ENCODE data around the gene CIROP.

Gene CIROP

DNA sequence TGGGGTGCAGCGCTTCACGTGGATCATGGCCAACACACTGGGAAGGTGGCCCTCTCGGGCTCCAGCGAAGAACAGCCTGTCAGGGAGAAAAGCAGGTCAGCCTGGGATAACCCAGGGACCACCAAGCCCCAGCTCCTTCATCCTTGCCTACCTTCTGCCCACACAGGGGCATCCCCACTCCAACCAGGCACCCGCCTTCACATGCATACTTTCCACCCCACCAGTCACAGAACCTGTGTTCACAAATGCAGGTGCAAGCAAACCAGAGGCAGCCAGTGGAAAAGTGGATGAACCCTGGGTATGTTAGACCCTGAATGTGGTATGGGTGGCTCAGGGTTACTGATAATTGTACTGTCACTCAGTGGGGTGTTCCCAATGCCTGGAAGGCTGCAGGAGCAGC is 26.7 kb upstream of the CIROP start:
- no peak for DNase-seq (ENCODE audit: low spot score)

DNA sequence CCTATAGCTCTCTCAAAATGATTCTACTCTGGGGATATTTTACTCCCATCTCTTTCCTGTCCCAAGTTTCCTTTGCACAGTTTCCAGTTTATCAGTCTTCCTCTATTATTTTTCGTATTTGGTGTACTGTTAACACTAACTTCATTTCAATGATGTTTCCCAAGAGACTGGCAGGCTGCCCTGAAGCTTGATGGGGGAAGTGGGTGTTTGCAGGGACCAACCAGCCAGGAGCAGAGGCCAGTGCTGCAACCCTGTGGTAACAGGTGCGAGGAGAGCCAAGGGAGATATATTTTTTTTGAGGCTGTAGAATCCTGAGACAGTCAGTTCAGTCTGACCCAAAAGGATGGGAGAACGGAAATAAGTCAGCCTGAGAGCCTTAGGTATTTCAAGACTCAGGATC is 26.1 kb upstream of the CIROP start:
- no peak for DNase-seq (ENCODE audit: low spot score)

DNA sequence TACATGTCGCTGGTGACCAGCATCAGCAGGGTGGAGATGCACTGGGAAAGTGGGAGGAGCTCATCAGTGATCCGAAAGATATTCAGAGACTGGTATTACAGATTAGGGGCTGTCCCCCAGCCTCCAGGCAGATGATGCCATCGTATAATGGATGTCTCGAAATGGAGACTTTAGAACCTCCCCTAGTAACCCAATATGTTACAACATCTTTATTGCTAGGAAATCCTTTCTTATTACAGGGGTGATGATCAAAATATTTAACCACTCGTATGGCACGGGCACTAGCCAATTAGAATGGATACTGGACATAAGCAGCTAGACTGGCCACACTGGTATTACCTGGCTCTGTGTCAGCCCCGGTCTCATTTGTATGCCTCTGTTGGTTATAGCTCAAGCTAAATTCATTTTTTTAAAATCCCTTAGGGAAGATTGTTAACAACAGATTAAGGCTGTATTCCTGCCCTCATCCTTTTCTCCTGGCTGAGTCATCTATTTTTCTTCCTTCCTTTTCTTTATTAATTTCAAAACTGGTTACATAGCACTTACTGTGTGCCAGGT is 25.0 kb upstream of the CIROP start:
- DNase-seq (ENCODE audit: low spot score), result no peak

DNA sequence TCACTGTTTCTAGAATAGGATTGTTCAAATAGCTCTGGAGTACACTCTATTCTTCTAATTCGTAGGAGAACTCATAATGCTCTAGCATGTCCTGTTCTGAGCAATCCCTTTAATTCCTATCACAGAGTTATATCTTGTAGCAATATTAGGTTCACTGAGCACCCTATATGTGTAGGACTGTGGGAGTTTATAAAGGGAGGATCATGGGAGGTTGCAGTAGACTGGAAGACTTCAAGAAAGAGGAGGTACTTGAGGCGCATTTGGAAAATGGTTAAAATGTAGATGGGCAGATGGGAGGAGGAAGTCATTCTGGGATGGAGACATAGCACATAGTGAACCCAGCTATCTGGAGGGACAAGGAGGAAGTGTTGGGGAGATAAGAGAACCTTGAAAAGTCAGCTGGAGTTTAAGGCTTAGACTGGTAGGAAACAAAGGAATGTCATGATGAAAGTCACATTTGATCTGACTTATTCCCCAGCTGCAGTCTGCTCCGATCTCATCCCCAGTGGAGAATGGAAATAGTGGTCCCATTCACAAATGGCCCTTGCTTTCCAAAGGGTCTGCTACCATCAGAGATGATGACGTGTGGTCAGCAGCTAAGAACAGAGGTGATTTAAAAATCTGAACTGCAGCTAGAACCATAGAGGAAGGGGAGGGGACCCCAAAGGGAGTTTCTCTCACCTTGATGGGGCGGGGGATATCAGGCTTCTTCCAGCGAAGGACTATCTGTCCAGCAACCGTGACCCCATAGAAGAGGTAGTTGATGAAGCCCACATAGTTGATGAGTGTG is 24.4 kb upstream of the CIROP start:
- no peak for DNase-seq (ENCODE audit: low spot score)

DNA sequence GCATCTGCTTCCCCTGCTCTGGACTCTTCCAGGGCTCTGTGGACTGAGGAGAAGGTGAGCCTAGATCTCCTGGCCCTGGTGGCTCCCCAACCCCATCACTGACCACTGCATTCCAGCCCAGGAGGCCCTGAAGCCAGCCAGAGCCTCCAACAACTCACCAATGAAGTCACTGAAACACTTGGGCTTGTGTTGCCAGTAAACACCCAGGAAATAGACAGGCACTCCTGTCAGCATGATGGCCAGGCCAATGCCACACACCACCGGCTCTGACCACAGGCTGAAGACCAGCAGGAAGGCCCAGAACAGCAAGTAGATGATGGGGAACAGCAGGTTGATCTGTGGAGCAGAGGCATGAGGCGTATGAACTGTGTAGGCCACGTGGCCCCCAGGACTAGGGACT is 23.1 kb upstream of the CIROP start:
- no peak for DNase-seq (ENCODE audit: low spot score)

DNA sequence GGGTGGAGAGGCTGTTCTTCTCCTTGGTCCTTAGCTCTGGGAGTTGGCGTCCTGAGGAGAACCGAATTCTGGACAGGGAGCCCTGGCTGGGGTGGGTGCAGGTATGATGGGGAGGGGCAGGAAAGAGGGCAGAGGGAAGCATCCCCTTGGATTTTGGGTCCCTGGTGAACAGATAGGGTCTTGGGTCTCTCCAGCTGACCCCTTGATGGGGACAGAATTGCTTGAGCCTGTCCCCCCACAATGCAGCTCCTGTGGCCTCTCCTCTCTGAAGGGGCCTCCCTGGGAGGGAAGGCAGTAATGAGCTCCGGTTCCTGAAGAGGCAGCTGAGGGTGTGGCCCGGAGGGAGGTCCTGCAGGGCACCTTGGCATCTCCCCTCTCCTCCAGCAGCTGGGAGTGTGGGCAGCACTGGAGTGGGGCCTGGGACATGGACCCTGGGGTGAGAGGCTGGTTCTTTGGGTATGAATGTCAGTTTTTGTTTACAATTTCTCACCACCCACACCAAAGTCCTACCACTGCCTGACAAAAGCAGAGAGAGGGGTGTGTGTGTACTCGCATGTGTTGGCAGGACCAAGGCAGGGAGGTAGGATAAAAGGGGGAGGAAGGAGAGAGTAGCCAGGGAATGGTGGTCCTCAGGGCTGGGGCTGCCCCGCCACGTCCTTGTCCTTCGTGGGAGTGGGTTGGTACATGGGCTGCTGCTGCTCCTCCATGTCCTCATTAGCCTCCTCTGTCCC is 21.9 kb upstream of the CIROP start:
- DNase-seq (ENCODE audit: low spot score), result no peak

DNA sequence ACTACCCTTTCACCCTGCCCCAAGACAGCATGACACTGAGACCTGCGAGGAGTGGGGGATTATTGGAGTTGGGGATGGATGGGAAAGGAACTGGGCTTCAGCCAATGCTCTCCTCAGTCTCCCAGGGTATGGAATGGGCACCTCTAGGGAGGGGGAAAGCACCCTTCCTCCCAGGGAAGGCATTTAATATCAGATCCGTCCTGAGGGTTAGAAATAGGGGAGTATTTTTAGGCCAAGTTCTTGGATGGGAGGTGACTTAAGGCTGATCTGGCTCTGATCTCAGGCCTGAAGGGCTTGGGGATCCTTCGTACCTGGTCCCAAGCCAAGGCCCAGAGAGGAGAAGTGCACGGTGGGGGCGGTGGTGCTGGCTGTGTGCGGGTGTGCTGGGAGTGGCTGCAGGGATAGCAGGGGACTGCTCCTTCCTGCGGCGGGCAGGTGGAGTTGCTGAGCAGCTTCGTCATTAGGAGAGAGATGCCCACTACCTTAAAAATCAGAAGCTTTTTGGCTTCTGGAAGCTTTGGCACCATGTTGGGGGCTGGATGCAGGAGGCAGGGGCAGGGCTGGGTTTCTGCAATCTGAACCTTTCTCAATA is 21.2 kb upstream of the CIROP start:
- no peak for DNase-seq (ENCODE audit: low spot score)

DNA sequence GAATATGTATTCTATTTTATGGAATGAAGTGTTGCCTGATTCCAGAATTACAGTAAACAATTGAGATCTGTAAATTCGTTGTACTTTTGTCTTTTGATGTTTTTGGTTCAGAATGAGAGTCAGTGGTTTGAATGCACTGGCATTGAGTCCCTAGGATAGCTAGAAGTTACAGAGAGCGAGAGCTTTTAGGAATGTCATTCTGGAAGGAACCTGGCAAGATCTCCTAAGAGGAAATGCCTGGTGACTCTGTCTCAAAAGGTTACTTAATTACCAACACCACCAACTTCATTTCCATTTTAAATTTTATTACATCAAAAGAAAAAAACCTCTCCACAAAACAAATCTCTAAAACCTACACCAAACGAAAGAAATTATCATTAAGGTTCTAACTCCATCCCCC is 20.2 kb upstream of the CIROP start:
- no peak for DNase-seq (ENCODE audit: low spot score)

DNA sequence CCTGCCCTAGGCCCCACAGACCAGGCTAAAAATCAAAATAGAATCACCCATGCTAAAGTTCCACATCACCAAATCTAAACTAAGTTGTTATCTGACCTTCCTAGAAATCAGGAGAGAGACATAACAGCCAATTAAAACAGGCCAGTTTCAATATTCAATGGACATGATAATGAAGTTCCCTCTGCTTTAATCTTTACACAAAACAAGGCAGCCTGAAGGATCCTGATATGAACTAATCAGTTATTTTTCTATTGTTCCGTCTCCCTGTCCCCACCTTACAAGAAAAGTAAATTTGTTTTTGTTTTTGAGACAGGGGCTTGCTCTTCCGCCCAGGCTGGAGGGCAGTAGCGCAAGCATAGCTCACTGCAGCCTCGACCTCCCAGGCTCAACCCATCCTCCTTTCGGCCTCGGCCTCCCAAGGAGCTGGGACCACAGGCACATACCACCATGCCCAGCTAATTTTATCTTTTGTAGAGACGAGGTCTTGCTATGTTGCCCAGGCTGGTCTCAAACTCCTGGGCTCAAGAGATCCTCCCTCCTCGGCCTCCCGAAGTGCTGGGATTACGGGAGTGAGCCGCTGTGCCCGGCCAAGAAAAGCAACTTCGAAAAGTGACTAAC is 19.7 kb upstream of the CIROP start:
- DNase-seq (ENCODE audit: low spot score), result no peak

DNA sequence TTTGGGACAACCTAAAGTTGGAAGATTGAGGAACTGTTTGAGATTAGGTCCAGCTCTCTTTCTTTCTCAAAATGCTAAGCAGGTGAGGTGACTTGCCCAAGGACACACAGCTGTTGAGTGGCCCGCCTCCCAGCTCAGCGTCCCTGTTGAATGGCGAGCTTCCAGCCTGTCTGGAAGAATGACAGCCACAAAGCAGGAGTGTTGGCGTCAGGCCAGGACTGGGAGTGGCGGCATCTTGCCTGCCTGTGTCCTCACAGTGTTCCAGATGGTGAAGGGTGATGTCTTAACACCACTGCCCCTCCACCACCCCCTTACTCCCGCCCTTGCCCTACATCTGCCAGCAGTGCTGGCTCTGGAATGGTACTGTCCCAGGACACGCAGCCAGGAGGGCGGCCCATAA is 18.6 kb upstream of the CIROP start:
- DNase-seq (ENCODE audit: low spot score), result peak; percentile 11

DNA sequence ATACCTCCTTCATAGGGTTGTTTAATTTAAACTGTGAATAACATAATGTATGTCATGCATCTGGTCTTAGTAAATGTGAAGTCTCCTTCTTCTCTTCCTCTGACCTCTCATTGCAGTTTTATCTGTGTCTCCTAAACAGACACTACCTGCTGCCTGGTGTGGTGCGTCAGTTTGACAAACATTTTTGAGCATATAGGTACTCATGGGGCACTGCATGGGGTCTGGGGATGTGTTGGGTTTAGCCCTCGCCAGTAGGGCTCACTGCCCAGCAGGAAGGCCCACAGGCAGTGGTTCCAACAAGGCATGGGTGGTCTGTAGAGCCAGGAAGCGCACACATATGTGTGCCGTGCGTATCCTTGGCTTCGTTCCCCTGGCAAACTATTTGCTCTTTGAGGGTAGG is 17.3 kb upstream of the CIROP start:
- no peak for DNase-seq (ENCODE audit: low spot score)

DNA sequence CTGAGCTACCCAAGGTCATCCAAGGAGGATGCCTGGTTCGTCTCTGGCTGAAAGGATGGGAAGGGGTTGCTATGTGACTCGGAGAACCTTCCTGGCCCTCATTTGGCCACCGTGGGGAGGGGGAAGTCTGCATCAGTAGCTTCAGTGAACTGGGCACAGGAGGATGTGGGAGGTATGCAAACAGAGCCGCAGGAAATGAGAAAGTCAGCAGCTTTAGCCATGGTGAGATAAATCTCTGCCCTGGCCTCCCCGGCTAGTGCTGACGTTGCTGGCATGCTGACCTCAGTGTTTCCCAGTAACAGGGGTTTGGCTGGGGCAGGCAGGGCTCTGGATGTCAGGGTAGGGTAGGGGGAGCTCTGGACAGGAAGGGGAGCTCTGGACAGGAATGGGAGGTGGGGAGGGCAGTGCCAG is 16.6 kb upstream of the CIROP start:
- DNase-seq (ENCODE audit: low spot score), result no peak

DNA sequence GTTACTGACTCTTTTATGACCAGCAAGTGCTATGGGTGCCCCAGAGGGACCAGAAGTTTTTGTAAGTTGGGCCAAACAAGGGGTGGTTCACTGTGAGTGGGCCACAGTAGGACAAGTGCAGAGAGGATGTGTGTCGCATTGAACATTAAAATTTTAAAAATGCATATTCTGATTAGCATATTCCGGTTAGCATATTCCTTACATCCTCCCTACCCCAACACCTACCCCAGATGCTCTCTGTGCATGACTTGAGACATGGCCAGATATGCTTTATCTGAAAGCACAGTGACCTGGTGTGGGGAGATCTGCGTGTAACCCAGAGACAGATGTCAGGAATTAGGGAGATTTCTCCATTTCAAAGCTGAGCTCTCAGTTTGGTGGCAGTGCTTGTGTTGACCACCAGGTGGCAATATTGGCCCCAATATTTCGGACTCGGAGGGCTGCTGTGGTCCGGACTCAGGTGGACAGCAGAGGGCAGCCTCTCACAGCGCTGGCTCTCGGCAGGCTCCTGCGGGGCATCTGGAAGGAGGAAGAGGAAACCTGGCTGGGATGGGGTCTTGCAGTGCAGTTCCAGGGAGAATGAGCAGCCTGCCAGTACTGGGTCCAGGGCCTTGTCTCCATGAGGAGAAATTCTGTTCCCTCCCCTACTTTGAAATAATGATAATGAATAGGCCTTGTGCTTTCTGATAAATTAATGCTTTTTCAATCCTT is 15.9 kb upstream of the CIROP start:
- DNase-seq (ENCODE audit: low spot score), result peak; percentile 71

DNA sequence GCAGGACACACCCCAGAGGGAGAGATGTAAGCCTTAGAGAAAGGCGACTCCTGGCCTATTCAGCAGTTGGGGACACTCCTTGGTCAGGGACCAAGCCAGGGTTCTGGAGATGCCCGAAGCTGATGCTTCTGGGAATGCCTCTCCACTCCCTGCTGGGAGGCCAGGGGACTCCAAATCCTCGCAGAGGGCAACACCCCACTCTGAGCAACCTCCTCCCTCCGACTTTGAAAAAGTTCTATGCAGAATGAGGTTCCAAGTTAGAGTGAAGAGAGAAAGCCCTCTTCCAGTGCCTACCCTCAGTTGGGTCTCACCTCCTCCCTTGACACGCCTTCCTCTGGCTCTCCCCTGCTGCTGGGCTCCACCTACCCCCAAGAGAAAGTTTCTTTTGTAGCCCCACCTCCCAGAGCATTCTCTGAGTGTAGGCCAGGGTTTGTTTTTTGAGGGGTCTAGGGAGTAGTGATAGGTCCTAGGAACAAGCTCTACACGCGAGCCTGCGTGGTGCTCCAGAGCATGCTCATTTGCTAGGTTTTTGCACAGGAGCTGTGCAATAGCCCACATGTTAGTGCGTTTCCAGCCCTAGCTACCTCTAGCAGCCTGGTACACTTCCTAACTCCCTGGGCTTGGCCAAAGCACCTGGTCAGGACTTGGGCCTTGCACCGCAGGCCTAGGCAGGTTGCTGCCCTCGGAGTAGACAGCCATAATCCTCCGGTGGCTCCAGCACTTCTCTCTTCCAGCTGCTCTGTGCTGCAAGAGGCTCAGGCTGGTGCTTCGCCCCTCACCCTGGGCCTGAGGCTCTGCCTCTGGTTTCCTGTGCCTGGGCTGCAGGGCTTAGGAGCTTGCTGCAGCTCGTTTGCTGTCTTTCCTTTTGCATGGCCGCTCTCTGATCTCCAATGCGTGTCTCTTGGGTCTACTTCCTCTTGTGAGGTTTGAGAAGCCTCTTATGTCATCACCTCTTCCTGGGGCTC is 14.9 kb upstream of the CIROP start:
- no peak for DNase-seq (ENCODE audit: low spot score)

DNA sequence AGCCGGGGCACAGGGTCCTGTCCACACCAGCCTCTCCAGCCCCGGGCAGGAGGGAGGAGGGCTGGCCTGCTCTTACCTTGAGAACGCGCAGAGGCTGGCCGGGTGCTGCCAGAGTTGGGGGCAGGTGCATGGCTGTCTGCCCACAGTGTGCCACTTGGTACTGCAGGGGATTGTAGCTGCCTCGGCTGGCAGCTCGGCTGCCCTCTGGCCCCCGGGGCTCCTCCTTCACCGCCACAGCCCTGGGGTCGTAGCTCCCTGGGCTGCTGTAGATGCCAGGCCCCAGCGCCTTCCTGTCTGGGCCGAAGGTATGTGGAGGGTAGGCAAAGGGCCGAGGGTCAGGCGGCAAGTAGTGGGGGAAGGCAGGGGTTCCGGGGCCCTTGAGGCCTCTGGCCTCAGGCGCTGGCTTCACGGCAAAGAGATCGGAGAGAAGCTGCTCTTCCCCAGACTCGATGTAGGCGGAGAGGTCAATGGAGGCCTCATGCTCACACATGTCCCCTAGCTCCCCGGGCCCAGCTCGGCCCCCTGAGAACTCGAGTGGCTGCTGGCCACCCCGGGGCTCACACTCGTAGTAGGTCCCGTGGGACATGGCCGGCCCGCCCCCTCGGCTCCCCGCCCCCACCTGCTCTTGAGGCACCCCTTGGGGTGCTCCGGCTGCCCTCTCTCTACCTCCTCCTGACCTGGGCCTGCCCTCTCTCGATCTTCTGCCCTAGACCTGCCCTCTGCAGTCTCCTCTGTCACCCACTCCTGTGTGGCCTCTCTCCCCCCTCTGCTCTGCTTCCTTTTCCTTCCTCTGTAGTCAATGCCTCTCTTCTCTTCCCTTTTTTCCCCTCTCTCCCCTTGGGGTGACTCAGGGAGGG is 13.9 kb upstream of the CIROP start, which contains the start of gene CEBPE:
TSS of gene CEBPE (minus strand) at position 750 of the 857 bp plus-strand sequence. CDS start at position 586, 164 bp downstream.
- no peak for DNase-seq (ENCODE audit: low spot score)

DNA sequence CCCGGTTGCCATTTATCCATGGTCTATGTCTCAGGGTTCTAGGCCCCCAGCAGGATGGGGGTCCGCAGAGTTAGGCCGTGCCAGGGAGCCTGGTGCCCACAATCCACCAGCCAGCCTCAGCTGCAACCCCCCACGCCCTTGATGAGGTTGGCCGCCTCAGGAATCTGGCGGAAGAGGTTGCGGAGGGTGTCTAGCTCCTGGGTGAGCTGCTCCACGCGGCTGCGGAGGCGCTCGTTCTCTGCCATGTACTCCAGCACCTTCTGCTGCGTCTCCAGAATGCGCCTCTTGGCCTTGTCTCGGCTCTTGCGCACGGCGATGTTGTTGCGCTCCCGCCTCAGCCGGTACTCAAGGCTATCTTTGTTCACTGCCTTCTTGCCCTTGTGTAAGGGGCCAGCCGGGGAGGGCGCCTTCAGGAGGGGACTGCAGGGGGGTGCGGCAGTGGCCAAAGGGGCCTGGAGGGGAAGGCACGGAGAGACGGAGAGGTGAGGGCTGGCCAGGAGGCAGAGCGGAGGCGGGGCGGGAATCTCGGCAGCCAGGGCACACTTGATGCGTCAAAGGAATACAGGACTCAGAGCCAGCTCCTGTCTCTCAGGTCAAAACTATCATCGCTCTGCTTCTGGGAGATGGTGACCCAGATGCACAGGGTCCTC is 12.7 kb upstream of the CIROP start:
- DNase-seq (ENCODE audit: low spot score), result no peak

DNA sequence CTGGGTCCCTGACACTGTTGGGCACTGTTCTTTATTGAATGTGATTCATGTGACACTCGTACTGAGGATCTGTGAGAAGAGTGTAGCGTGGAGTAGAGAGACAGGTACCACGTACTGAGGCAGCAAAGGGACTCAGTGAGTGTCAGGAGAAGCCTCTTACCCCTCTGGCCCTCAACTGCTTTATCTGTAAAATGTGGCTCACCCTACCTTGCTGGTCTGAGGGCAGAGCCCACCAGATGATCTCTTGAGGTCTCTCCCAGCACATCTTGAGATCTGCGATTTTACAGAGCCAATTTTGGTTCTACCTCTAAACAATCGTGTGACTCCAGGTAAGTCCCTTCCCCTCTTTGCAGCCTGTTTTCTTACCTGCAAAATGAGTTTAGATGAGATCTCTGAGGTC is 11.1 kb upstream of the CIROP start:
- no peak for DNase-seq (ENCODE audit: low spot score)

DNA sequence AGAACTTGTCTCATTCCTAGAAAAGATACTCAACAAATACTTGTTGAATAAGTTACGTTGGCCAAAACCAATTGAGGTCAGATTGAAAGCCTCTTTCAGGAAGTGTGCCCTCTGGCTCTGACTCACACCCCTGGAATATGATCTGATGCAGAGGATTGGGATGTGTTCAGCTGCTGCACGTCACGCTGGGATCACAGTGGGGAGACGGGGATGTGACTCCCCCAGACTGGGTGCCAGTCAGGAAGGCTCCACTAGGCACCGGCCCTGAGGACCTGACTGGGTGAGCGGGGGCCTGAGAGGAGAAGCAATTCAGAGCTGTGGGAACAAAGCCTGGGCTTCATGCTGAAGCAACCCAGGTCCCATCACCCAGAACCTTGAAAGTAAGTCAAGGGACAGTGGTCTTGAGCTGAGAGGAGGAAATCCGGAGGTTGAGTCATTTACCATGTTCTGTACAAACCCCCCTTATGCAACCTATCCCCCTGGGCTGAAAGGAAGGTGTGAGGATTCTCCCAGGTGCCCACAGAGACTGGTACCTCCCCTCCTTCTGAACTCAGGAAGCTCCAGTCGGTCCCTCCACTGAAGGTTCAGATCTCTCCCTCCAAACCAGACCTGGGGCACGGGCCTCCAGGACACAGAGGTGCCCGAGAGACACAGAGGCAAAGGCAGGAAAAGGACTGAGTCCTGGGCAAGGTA is 10.4 kb upstream of the CIROP start:
- peak; percentile 77 for DNase-seq (ENCODE audit: low spot score)

DNA sequence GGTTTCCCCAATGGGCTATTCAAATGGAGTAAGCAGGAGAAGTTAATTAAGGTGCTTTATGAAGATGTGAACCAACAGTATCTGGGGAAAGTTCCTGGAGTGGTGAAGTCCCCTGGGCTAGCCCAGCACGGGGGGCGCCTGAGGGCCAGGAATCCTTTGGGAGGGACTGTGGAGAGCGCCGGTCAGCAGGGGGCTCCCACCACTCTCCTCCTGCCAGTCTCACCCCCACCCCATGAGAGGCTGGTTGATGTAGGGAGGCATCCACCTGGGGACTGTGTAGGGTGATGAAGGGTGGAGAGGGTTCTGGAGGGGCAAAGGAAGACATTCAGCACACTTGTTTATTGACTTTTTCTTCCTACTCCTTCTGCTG is 9.9 kb upstream of the CIROP start:
- DNase-seq (ENCODE audit: low spot score), result no peak

Data from SW480 (cell line).